Skeletal muscle satellite cell (primary cell): Measurements from ENCODE around the gene ABCA1.
A peak's percentile ranks its signal among the peaks of the same experiment; 100 is the strongest.
"Not testable (repeated sequence)": the region's sequence is repeated elsewhere in the genome, so short reads cannot be mapped to it uniquely, and the experiment has no call there.

ENCODE experiments used
- H3K27me3 ChIP-seq: 2 replicates; pipeline ENCODE4 v1.7.0; 2013; ENCODE audit warnings: low read length; ENCODE audit not compliant: control insufficient read depth, insufficient read depth
- H3K36me3 ChIP-seq: 2 replicates; pipeline ENCODE4 v1.7.0; 2013; ENCODE audit warnings: mild to moderate bottlenecking, control low read depth, low read length; ENCODE audit not compliant: insufficient read depth
- H3K4me1 ChIP-seq: 2 replicates; pipeline ENCODE4 v1.7.0; 2013; ENCODE audit warnings: low read length; ENCODE audit not compliant: control insufficient read depth, insufficient read depth
- H3K4me2 ChIP-seq: 2 replicates; pipeline ENCODE4 v1.7.0; 2013; ENCODE audit warnings: mild to moderate bottlenecking, low read length
- H3K4me3 ChIP-seq: 2 replicates; pipeline ENCODE4 v1.7.0; 2013; ENCODE audit warnings: low read length
- H3K9ac ChIP-seq: 2 replicates; pipeline ENCODE4 v1.7.0; 2013; ENCODE audit warnings: mild to moderate bottlenecking, low read depth, low read length, moderate library complexity
- H3K9me3 ChIP-seq: replicated peaks from 2 replicates; pipeline ENCODE4 v1.7.0; 2013; ENCODE audit warnings: mild to moderate bottlenecking, control low read depth, low read length

ABCA1 gene

GRCh38 chr9:104769029-104769428 is 158.9 kb downstream of the ABCA1 start:
- H3K27me3 ChIP-seq, H3K36me3 ChIP-seq, H3K9me3 ChIP-seq, H3K4me3 ChIP-seq, H3K4me1 ChIP-seq, H3K4me2 ChIP-seq, H3K9ac ChIP-seq: not testable (repeated sequence)

DNA sequence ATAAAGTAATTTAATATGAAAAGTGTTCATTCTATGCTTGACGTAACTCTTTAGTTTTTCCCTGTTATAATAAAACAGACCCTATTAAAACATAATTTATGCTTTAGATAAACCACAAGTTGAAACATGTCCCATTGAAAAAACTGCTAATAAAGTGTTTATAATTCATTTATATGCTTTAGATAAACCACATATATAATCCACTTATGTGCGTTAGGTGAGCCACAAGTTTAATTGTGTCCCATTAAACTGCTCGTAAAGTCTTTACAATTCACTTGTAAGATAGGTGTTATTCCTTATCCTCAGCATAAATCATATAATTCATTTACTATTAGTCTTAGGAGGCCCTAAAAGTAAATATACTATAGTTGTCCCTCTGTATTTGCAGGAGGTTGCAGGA is 160.4 kb downstream of the ABCA1 start:
- Histone ChIP-seq H3K4me1 (no peaks in the 10 kb centered on the region), H3K4me2 (no peak overlapping the region), H3K27me3 (no peaks in the 10 kb centered on the region), H3K9me3 (no peaks in the 10 kb centered on the region), H3K4me3 (no peak overlapping the region), H3K9ac (no peak overlapping the region), H3K36me3 (no peaks in the 10 kb centered on the region)

GRCh38 chr9:104766025-104766424 is 161.9 kb downstream of the ABCA1 start:
- Histone ChIP-seq H3K4me1 (no peaks in the 10 kb centered on the region), H3K9ac (no peak overlapping the region), H3K36me3 (no peaks in the 10 kb centered on the region), H3K9me3 (no peaks in the 10 kb centered on the region), H3K27me3 (no peaks in the 10 kb centered on the region), H3K4me3 (no peak overlapping the region), H3K4me2 (no peak overlapping the region)

DNA sequence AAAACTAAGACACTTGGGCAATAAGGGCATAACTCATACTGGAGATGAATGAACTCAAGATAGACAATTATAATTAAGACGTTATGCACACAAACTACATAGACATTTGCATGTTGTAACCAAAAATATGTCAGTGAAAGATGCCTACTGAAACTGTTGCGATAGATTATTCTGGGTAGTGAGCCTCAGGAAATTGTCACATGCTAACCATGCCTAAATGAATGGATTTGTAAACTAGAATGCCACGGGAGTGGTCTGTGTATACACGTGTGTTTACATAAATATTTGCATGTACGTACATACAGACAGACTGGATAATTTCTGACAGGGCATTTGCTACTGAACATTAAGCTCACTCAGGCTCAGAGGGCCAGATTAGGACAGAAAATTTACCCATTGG is 162.8 kb downstream of the ABCA1 start:
- no peak overlapping the region for H3K4me2 ChIP-seq
- H3K4me3 ChIP-seq: no peak overlapping the region
- H3K9me3 ChIP-seq: no peaks in the 10 kb centered on the region
- peaks cover 7% of the 10 kb centered on the region for H3K36me3 ChIP-seq
- no peak overlapping the region for H3K9ac ChIP-seq
- H3K4me1 ChIP-seq: no peaks in the 10 kb centered on the region
- no peaks in the 10 kb centered on the region for H3K27me3 ChIP-seq

DNA sequence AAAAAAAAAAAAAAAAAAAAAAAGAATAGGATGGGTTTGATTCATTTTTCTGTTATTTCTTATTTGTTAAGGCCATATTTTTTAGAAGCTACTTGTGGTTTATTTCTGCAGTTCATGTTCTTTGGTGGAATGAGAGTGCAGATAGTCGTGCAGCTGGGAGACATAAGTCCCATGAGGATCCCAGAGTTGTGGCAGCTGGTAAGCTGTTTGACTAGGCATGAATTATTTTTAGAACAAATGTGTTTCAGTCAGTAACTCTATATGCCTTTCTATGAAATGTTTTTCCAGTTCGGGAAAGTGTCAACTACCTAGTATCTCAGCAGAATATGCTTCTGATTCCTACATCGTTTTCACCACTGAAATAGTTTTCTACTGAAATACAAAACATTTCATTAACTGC is 169.0 kb downstream of the ABCA1 start:
- Histone ChIP-seq H3K4me3 (no peak overlapping the region), H3K4me2 (no peak overlapping the region), H3K36me3 (peaks cover 16% of the 10 kb centered on the region), H3K4me1 (no peaks in the 10 kb centered on the region), H3K9me3 (no peaks in the 10 kb centered on the region), H3K9ac (no peak overlapping the region), H3K27me3 (no peaks in the 10 kb centered on the region)

DNA sequence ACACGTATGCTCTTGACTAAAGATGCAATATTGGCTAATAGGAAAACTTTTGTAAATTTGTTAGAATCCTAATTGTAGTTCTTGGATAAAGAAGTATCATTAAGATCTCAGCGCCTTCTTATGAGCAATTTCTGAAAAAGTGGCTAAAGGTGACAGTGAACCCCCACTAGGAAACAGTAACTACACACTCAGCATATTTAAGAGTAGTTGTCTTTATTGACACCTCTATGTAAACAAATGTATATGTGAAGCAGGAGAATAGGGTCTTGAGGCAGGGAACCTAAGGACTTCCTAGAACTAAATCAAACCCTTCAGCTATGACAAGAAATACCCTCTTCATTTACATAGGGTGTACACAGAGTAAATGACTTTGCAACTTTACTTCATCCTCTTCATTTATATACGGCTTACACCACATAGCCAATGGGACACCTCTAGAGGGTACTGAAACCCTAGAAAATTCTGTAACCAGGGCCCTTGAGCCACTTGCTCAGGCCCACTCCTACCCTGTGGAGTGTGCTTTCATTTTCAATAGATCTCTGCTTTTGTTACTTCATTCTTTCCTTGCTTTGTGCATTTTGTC is 177.7 kb downstream of the ABCA1 start:
- H3K4me2 ChIP-seq: no peak overlapping the region
- H3K4me1 ChIP-seq: peaks cover 17% of the 10 kb centered on the region
- H3K9me3 ChIP-seq: no peaks in the 10 kb centered on the region
- peaks cover 34% of the 10 kb centered on the region for H3K36me3 ChIP-seq
- H3K27me3 ChIP-seq: no peaks in the 10 kb centered on the region
- H3K9ac ChIP-seq: no peak overlapping the region
- H3K4me3 ChIP-seq: no peak overlapping the region

- Histone ChIP-seq H3K27me3 (no peaks in the 10 kb centered on the region), H3K4me3 (peak overlapping the region; percentile 96), H3K36me3 (peaks cover 23% of the 10 kb centered on the region), H3K9ac (peak overlapping the region; percentile 97), H3K4me2 (peak overlapping the region; percentile 97), H3K9me3 (no peaks in the 10 kb centered on the region), H3K4me1 (peaks cover 17% of the 10 kb centered on the region)
These were observed 179.5 kb downstream of the ABCA1 start for GRCh38 chr9:104748359-104749031.

DNA sequence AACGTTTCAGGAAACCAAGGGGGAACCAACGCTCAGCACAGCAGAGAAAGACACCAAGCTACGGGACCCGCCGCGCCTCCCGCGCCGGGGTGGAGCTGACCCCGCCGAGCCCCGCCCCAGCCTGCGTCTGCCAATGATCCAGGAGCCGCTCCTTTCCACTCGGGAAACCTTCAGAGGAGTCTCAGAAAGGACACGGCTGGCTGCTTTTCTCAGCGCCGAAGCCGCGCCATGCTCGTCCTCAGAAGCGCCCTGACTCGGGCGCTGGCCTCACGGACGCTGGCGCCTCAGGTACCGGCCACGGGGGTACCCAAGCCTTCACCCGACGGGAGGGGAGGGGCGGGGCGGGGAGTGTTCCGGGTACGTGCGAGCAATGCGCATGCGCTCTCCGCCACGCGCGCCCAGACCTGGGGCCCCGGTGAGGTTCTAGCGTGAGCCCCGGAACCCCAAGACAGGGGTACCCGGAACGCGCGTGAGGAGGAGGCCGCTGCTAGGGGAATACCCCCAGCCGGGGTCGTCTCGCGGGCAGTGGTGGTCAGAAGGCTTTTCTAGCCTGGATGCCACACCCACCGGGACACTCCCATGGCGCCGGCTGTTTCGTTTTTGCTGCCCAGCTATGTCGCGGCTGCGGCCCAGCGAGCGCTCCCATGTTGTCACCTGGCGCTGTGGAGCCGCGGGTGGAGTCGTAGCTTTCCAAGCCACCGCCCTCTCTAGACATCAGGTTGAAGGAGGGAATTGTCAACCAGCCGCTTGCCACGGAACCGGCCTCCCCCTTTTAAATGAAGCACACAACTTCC is 180.2 kb downstream of the ABCA1 start, which contains the start of gene NIPSNAP3A:
TSS of gene NIPSNAP3A (plus strand) at position 119 of the 794 bp plus-strand sequence. CDS start at position 229, 110 bp downstream.
- H3K36me3 ChIP-seq: peaks cover 17% of the 10 kb centered on the region
- no peaks in the 10 kb centered on the region for H3K9me3 ChIP-seq
- H3K9ac ChIP-seq: peak within 1 kb of the TSS; percentile 97
- no peaks in the 10 kb centered on the region for H3K27me3 ChIP-seq
- peak within 1 kb of the TSS; percentile 97 for H3K4me2 ChIP-seq
- H3K4me3 ChIP-seq: peak within 1 kb of the TSS; percentile 96
- H3K4me1 ChIP-seq: peaks cover 17% of the 10 kb centered on the region

DNA sequence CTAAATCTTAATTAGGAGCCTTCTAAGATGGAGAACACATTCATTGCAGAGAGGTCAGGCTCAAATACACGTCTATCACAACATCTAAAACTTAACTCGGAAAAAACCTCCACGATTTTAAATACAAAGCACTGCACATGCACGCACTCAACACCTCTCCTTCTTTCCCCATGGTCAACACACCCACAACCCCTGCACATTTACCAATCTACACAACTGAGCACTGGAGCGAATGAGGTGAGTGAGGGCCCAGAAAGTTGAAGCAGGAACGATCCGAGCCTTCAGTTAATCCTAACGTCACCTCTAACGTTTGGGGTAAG is 180.8 kb downstream of the ABCA1 start:
- Histone ChIP-seq H3K9ac (peak overlapping the region; percentile 97), H3K9me3 (no peaks in the 10 kb centered on the region), H3K4me2 (peak overlapping the region; percentile 97), H3K36me3 (peaks cover 13% of the 10 kb centered on the region), H3K4me3 (peak overlapping the region; percentile 96), H3K27me3 (no peaks in the 10 kb centered on the region), H3K4me1 (peaks cover 17% of the 10 kb centered on the region)

GRCh38 chr9:104746798-104747197 is 181.2 kb downstream of the ABCA1 start:
- peak overlapping the region; percentile 97 for H3K4me2 ChIP-seq
- peak overlapping the region; percentile 97 for H3K9ac ChIP-seq
- H3K27me3 ChIP-seq: no peaks in the 10 kb centered on the region
- no peaks in the 10 kb centered on the region for H3K9me3 ChIP-seq
- H3K4me1 ChIP-seq: peaks cover 17% of the 10 kb centered on the region
- H3K4me3 ChIP-seq: peak overlapping the region; percentile 96
- peaks cover 10% of the 10 kb centered on the region for H3K36me3 ChIP-seq

DNA sequence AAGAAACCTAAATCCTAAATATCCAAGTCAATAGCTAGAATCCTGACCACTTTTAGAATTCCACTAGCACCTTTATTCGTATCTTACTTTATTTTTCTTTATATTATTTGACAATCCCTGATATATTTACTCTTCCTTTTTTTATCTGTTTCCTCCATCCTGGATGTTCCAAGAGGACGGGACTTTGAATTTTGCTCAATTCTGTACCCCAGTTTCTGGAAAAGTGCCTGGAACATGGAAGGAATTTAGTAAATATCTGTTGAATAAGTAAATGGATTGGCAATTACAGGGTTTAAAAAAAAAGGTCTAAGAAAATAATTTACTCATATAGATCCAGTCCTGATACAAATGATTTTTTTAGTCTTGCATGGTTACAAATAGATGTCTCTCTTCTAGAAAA is 181.7 kb downstream of the ABCA1 start:
- Histone ChIP-seq H3K4me3 (no peak overlapping the region), H3K36me3 (peaks cover 5% of the 10 kb centered on the region), H3K4me2 (no peak overlapping the region), H3K4me1 (peaks cover 17% of the 10 kb centered on the region), H3K27me3 (no peaks in the 10 kb centered on the region), H3K9me3 (no peaks in the 10 kb centered on the region), H3K9ac (no peak overlapping the region)
